Panc1 (cell line): ENCODE results near the gene KCNJ11. TPM values are rescaled to one million over a fixed set of nuclear protein-coding genes. Genes with fewer than 3 reads are reported as not detected.

Experiments used
- ATAC-seq: fragments of 200-7000 bp; cut with Tn5 transposase; 2 replicates; pipeline ENCODE4 v1.9.1; 2020; ENCODE audit warnings: mild to moderate bottlenecking, moderate library complexity
- BruUV-seq: library from RNA; stranded (reverse); fragments of 400-500 nt; replicated peaks from 2 replicates; lab custom pipeline; 2021; lab: Mats Ljungman, UMichigan
- CTCF ChIA-PET: fragments of 300-600 bp; sonication (Branson Sonifier 250); formaldehyde crosslinking; loops from one replicate; lab custom pipeline; 2022; ENCODE audit warnings: antibody characterized with exemption; lab: Charles Lee
- POLR2A ChIA-PET: fragments of 300-600 bp; sonication (Branson Sonifier 250); formaldehyde crosslinking; loops from one replicate; lab custom pipeline; 2022; ENCODE audit warnings: antibody characterized with exemption; lab: Charles Lee
- DNase-seq: peaks from one replicate; pipeline ENCODE4 v3.0.0-alpha.2; 2010; ENCODE audit warnings: low read depth, low spot score
- H3K27ac ChIP-seq: 2 replicates; pipeline ENCODE4 v1.5.1; 2011; ENCODE audit warnings: mild to moderate bottlenecking, low read length, inconsistent platforms
- H3K27me3 ChIP-seq: fragments of 200-500 bp; sonication (Bioruptor generic); 2 replicates; pipeline ENCODE4 v1.6.0; 2014; ENCODE audit warnings: low read length, inconsistent platforms; ENCODE audit not compliant: control insufficient read depth, insufficient read depth
- H3K36me3 ChIP-seq: fragments of 200-500 bp; sonication (Bioruptor generic); 2 replicates; pipeline ENCODE4 v1.5.1; 2014; ENCODE audit warnings: inconsistent platforms, mild to moderate bottlenecking, low read length, moderate library complexity; ENCODE audit not compliant: control insufficient read depth, insufficient read depth
- H3K4me1 ChIP-seq: 2 replicates; pipeline ENCODE4 v1.5.1; 2011; ENCODE audit warnings: inconsistent platforms, mild to moderate bottlenecking, low read length, moderate library complexity; ENCODE audit not compliant: control insufficient read depth, insufficient read depth
- H3K4me3 ChIP-seq, 2 experiments: 2 replicates each; pipeline ENCODE4 v1.5.1; 2011 to 2012; ENCODE audit warnings: low read depth in 2 of 2, low read length in 2 of 2, mild to moderate bottlenecking in 2 of 2, inconsistent platforms in 1 of 2, moderate library complexity in 1 of 2
- H3K9me3 ChIP-seq: fragments of 200-500 bp; sonication (Bioruptor generic); 2 replicates; pipeline ENCODE4 v1.5.1; 2014; ENCODE audit warnings: low read depth, mild to moderate bottlenecking, inconsistent platforms, low read length, moderate library complexity; ENCODE audit not compliant: control insufficient read depth, insufficient read depth
- POLR2AphosphoS5 ChIP-seq: IDR thresholded peaks from 2 replicates; pipeline ENCODE4 v1.6.1; 2012; ENCODE audit warnings: mild to moderate bottlenecking, low read depth, low read length, moderate library complexity
- SIN3A ChIP-seq: IDR thresholded peaks from 2 replicates; pipeline ENCODE4 v1.6.1; 2012; ENCODE audit warnings: low read depth, mild to moderate bottlenecking, low read length, moderate library complexity, borderline replicate concordance; ENCODE audit not compliant: insufficient read depth
- TCF7L2 ChIP-seq: IDR thresholded peaks from 2 replicates; pipeline ENCODE4 v1.6.1; 2011; ENCODE audit warnings: mild to moderate bottlenecking, low read depth, low read length, inconsistent platforms
- in situ Hi-C: cut with HindIII; loops from 2 replicates; pipeline ENCODE4 v1.10.0; 2016; ENCODE audit warnings: low sequenced_read_pairs, low pct_unique_long_range_greater_than_20kb
- intact Hi-C: fragments of 100-400 bp; cut with micrococcal nuclease; formaldehyde crosslinking; loops from one replicate; pipeline ENCODE4 v1.10.0; 2022; ENCODE audit not compliant: unreplicated experiment
- total RNA-seq: library from RNA; stranded (reverse); gene quantifications from one replicate; pipeline ENCODE4 v1.2.1, GENCODE V29; 2021; ENCODE audit not compliant: unreplicated experiment
- TF ChIP-seq, protein P1 (sequence below), 2 experiments: IDR thresholded peaks; 2 replicates each; pipeline ENCODE4 v1.6.1; 2011 to 2012; ENCODE audit warnings: low read depth in 2 of 2, control low read depth in 1 of 2, low read length in 1 of 2, mild to moderate bottlenecking in 1 of 2, moderate library complexity in 1 of 2; ENCODE audit not compliant: insufficient read depth in 1 of 2
- TF ChIP-seq, protein P2 (sequence below): fragments of 450-650 bp; IDR thresholded peaks from 2 replicates; pipeline ENCODE4 v1.5.1; 2017; ENCODE audit warnings: mild to moderate bottlenecking

The KCNJ11 gene
- total RNA-seq, 1 experiment from 2014 or later, result 0.67 TPM

DNA sequence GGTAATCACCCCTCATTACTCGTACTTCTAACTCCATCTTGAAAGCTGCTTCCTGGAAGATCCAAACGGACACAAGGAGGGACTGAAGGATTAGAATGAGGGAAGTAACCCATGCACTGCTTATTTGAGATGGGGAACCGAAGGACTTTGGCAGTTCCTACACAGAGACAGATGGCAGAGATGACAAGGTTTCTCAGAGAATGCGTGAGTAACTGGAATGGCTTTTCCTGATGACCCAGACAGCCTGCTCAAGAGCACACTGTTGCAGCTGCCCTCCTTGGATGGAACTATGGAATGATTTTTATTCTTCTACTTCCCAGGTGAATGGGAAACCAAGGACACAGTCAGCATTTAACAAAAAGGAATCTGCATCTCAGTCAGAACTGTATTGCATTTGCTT lies 7.3 kb downstream of the KCNJ11 start:
- intact Hi-C loops (loop anchor here (5.0 kb wide), 1 partner anchor 149 kb away; no protein-coding TSS in a partner anchor), in situ Hi-C loops (no loop called here)
- no TSS peak for BruUV-seq
- TF ChIP-seq, protein P1, sequence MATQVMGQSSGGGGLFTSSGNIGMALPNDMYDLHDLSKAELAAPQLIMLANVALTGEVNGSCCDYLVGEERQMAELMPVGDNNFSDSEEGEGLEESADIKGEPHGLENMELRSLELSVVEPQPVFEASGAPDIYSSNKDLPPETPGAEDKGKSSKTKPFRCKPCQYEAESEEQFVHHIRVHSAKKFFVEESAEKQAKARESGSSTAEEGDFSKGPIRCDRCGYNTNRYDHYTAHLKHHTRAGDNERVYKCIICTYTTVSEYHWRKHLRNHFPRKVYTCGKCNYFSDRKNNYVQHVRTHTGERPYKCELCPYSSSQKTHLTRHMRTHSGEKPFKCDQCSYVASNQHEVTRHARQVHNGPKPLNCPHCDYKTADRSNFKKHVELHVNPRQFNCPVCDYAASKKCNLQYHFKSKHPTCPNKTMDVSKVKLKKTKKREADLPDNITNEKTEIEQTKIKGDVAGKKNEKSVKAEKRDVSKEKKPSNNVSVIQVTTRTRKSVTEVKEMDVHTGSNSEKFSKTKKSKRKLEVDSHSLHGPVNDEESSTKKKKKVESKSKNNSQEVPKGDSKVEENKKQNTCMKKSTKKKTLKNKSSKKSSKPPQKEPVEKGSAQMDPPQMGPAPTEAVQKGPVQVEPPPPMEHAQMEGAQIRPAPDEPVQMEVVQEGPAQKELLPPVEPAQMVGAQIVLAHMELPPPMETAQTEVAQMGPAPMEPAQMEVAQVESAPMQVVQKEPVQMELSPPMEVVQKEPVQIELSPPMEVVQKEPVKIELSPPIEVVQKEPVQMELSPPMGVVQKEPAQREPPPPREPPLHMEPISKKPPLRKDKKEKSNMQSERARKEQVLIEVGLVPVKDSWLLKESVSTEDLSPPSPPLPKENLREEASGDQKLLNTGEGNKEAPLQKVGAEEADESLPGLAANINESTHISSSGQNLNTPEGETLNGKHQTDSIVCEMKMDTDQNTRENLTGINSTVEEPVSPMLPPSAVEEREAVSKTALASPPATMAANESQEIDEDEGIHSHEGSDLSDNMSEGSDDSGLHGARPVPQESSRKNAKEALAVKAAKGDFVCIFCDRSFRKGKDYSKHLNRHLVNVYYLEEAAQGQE (IDR thresholded peaks at IDR 0.05; ENCODE audit: insufficient read depth in 1 of 2, low read depth in 2 of 2, low read length in 1 of 2), result no peak
- no peak for TF ChIP-seq SIN3A
- TF ChIP-seq, protein P2, sequence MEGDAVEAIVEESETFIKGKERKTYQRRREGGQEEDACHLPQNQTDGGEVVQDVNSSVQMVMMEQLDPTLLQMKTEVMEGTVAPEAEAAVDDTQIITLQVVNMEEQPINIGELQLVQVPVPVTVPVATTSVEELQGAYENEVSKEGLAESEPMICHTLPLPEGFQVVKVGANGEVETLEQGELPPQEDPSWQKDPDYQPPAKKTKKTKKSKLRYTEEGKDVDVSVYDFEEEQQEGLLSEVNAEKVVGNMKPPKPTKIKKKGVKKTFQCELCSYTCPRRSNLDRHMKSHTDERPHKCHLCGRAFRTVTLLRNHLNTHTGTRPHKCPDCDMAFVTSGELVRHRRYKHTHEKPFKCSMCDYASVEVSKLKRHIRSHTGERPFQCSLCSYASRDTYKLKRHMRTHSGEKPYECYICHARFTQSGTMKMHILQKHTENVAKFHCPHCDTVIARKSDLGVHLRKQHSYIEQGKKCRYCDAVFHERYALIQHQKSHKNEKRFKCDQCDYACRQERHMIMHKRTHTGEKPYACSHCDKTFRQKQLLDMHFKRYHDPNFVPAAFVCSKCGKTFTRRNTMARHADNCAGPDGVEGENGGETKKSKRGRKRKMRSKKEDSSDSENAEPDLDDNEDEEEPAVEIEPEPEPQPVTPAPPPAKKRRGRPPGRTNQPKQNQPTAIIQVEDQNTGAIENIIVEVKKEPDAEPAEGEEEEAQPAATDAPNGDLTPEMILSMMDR, result no peak
- no peak for TF ChIP-seq TCF7L2
- TF ChIP-seq POLR2AphosphoS5, result no peak
- Histone ChIP-seq H3K36me3 (no peaks in the 10 kb centered on the region), H3K4me1 (no peaks in the 10 kb centered on the region), H3K27me3 (no peaks in the 10 kb centered on the region), H3K4me3 (no peak overlapping the region), H3K9me3 (no peaks in the 10 kb centered on the region), H3K27ac (no peak overlapping the region)
- ChIA-PET POLR2A (no interaction called here), CTCF (no interaction called here)
- no peak for DNase-seq
- ATAC-seq, result no peak

DNA sequence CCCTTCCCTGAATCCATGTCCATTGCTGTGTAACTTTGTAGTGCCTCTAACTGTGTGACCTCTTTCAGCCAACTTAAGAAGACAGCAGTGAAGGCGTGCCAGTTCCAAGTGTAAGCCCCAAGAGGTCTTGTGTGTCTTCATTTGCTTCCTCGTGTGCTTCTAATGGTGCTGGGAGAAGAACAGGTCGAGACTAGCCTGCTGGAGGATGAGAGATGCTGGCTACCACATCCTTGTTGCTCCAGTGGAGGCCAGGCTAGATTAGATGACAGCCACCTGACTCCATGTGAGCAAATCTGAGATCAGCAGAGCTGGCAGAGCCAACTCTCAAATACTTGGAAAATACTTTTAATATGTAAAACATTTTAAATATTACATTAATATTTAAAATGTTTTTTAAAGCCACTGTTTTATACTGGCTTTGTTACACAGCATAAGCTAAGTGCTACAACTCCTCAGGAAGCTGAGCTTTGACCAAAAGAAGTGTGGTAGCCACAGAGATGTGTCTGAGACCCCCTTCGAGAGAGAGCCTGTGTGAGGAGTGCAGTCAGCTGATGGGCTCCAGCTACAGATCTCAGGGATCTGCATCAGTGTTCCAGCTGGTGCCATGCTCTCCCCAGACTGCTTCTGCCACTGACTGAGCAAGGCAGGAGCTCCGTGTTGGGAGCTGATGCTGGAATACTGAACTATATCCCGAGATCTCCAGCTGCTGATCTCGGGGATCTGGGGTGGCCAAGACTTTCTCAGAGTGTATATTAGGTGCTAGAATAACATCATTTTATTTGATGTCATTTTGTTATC lies 8.9 kb downstream of the KCNJ11 start:
- Histone ChIP-seq H3K27ac (no peak overlapping the region), H3K4me3 (no peak overlapping the region), H3K36me3 (no peaks in the 10 kb centered on the region), H3K9me3 (no peaks in the 10 kb centered on the region), H3K4me1 (no peaks in the 10 kb centered on the region), H3K27me3 (no peaks in the 10 kb centered on the region)
- CTCF ChIA-PET, result no interaction called here
- DNase-seq, result no peak
- in situ Hi-C loops (no loop called here), intact Hi-C loops (loop anchor here (5.0 kb wide), 1 partner anchor 147 kb away; no protein-coding TSS in a partner anchor)
- no peak for ATAC-seq
- BruUV-seq, result no TSS peak
- no peak for TF ChIP-seq POLR2AphosphoS5
- TF ChIP-seq, protein P2, result no peak
- no peak for TF ChIP-seq TCF7L2
- TF ChIP-seq, protein P1 (IDR thresholded peaks at IDR 0.05; ENCODE audit: insufficient read depth in 1 of 2, low read depth in 2 of 2, low read length in 1 of 2), result no peak
- TF ChIP-seq SIN3A, result no peak
- POLR2A ChIA-PET, result no interaction called here
